GM12878 (cell line): ENCODE results near the gene AQP7. TPM values are rescaled to one million over a fixed set of nuclear protein-coding genes. Genes with fewer than 3 reads are reported as not detected.
A peak's percentile ranks its signal among the peaks of the same experiment; 100 is the strongest.

Experiments used
- ATAC-seq: fragments of 200-7000 bp; cut with Tn5 transposase; 3 replicates; pipeline ENCODE4 v1.9.1; 2020; ENCODE audit warnings: mild to moderate bottlenecking, moderate library complexity
- BruUV-seq: library from RNA; stranded (reverse); fragments of 400-500 nt; replicated peaks from 2 replicates; lab custom pipeline; 2021; lab: Mats Ljungman, UMichigan
- CTCF ChIA-PET: fragments of 300-600 bp; sonication (Branson Sonifier 250); formaldehyde crosslinking; extraction: SDS; loops from one replicate; lab custom pipeline; 2021; ENCODE audit warnings: inconsistent platforms; lab: Yijun Ruan, JAX
- POLR2A ChIA-PET: fragments of 350-600 bp; formaldehyde crosslinking; extraction: SDS; loops from one replicate; lab custom pipeline; 2021; ENCODE audit warnings: inconsistent platforms; lab: Charles Lee
- RAD21 ChIA-PET: fragments of 300-600 bp; sonication (Branson Sonifier 250); formaldehyde crosslinking; loops from one replicate; lab custom pipeline; 2023; ENCODE audit warnings: antibody characterized with exemption; ENCODE audit not compliant: unreplicated experiment; lab: Charles Lee
- SMC1A ChIA-PET: fragments of 300-600 bp; sonication (Branson Sonifier 250); formaldehyde crosslinking; loops from one replicate; lab custom pipeline; 2023; ENCODE audit not compliant: unreplicated experiment, uncharacterized antibody; lab: Charles Lee
- DNase-seq: peaks from one replicate; pipeline ENCODE4 v3.0.0-alpha.2; 2011; ENCODE audit warnings: low read depth, low spot score
- FAIRE-seq: peaks from 3 replicates; lab custom pipeline; 2011; peaks lifted over from hg19 to GRCh38; lab: Jason Lieb, UNC
- H2AFZ ChIP-seq: 2 replicates; pipeline ENCODE4 v1.6.0; 2011; ENCODE audit warnings: low read depth, low read length, control low read depth; ENCODE audit not compliant: control insufficient read depth
- H3K27ac ChIP-seq: 2 replicates; pipeline ENCODE4 v1.5.1; 2011; ENCODE audit warnings: control low read depth; ENCODE audit not compliant: control insufficient read depth, insufficient read depth
- H3K27me3 ChIP-seq, 2 experiments: replicated peaks in 1 of 2; 2 replicates each; pipeline versions ENCODE4 v1.6.0 to v1.6.1; 2011; ENCODE audit warnings: low read length in 1 of 2; ENCODE audit not compliant: control insufficient read depth in 2 of 2, insufficient read depth in 2 of 2
- H3K36me3 ChIP-seq, 2 experiments: 2 replicates each; pipeline ENCODE4 v1.5.1; 2011; ENCODE audit warnings: low read length in 1 of 2; ENCODE audit not compliant: control insufficient read depth in 2 of 2, insufficient read depth in 2 of 2
- H3K4me1 ChIP-seq: 2 replicates; pipeline ENCODE4 v1.6.1; 2011; ENCODE audit warnings: mild to moderate bottlenecking, low read length, moderate library complexity, mixed read lengths; ENCODE audit not compliant: control insufficient read depth, insufficient read depth
- H3K4me2 ChIP-seq: 2 replicates; pipeline ENCODE4 v1.6.0; 2011; ENCODE audit warnings: control low read depth; ENCODE audit not compliant: control insufficient read depth, insufficient read depth
- H3K4me3 ChIP-seq: fragments of 200-600 bp; sonication (generic); 2 replicates; pipeline ENCODE4 v1.5.1; 2016
- H3K79me2 ChIP-seq: 2 replicates; pipeline ENCODE4 v1.6.0; 2011; ENCODE audit warnings: low read length; ENCODE audit not compliant: control insufficient read depth, insufficient read depth
- H3K9ac ChIP-seq: 2 replicates; pipeline ENCODE4 v1.8.0; 2011; ENCODE audit warnings: low read length, control low read depth, mixed read lengths; ENCODE audit not compliant: control insufficient read depth, insufficient read depth
- H3K9me3 ChIP-seq: replicated peaks from 3 replicates; pipeline ENCODE4 v1.5.1; 2011; ENCODE audit warnings: mild to moderate bottlenecking, low read length; ENCODE audit not compliant: control insufficient read depth, insufficient read depth
- H4K20me1 ChIP-seq: 2 replicates; pipeline ENCODE4 v1.6.0; 2011; ENCODE audit not compliant: control insufficient read depth, insufficient read depth
- ASH2L ChIP-seq: fragments of 300-600, 200-600 bp; sonication (generic); IDR thresholded peaks from 2 replicates; pipeline ENCODE4 v1.6.1; 2017; ENCODE audit warnings: low read depth, mild to moderate bottlenecking, borderline replicate concordance
- CEBPB ChIP-seq, 2 experiments: fragments of 150-350 bp in 1 of 2; IDR thresholded peaks; 2 replicates each; pipeline ENCODE4 v1.6.1; 2012 to 2014; ENCODE audit warnings: low read depth in 2 of 2, low read length in 2 of 2, borderline replicate concordance in 1 of 2, inconsistent platforms in 1 of 2
- CREM ChIP-seq: IDR thresholded peaks from 2 replicates; pipeline ENCODE4 v1.6.1; 2014; ENCODE audit warnings: antibody characterized with exemption, low read depth
- FOXK2 ChIP-seq: fragments of 450-650 bp; IDR thresholded peaks from 2 replicates; pipeline ENCODE4 v1.6.1; 2017; ENCODE audit warnings: mild to moderate bottlenecking, moderate library complexity
- HDAC2 ChIP-seq: fragments of 200-600 bp; sonication (generic); IDR thresholded peaks from 2 replicates; pipeline ENCODE4 v1.6.1; 2017
- IKZF2 ChIP-seq, 2 experiments: fragments of 450-650 bp; IDR thresholded peaks; 2 replicates each; pipeline ENCODE4 v1.6.1; 2017; ENCODE audit warnings: mild to moderate bottlenecking in 2 of 2, moderate library complexity in 2 of 2
- MEF2A ChIP-seq: IDR thresholded peaks from 2 replicates; pipeline ENCODE4 v1.6.1; 2011; ENCODE audit warnings: low read depth, mild to moderate bottlenecking, low read length, moderate library complexity; ENCODE audit not compliant: insufficient read depth
- MTA3 ChIP-seq: IDR thresholded peaks from 2 replicates; pipeline ENCODE4 v1.6.1; 2012; ENCODE audit warnings: low read length, inconsistent platforms, borderline replicate concordance
- MYC ChIP-seq: IDR thresholded peaks from 2 replicates; pipeline ENCODE4 v1.6.1; 2011; ENCODE audit warnings: mild to moderate bottlenecking, low read length, moderate library complexity, inconsistent platforms; ENCODE audit not compliant: insufficient read depth, insufficient replicate concordance, insufficient read length, severe bottlenecking
- NKRF ChIP-seq: fragments of 450-650 bp; conservative IDR thresholded peaks from 2 replicates; pipeline ENCODE4 v1.6.1; 2017; ENCODE audit warnings: mild to moderate bottlenecking, moderate library complexity
- PAX5 ChIP-seq: IDR thresholded peaks from 2 replicates; pipeline ENCODE4 v1.6.1; 2011; ENCODE audit warnings: low read depth, low read length, borderline replicate concordance
- TAF1 ChIP-seq: IDR thresholded peaks from 2 replicates; pipeline ENCODE4 v1.6.1; 2011; ENCODE audit warnings: mild to moderate bottlenecking, low read depth, low read length, borderline replicate concordance
- USF1 ChIP-seq: IDR thresholded peaks from 2 replicates; pipeline ENCODE4 v1.6.1; 2011; ENCODE audit warnings: borderline replicate concordance, low read depth, mild to moderate bottlenecking, moderate library complexity, mixed read lengths, low read length; ENCODE audit not compliant: insufficient read depth; ENCODE audit errors: extremely low read length
- ZSCAN29 ChIP-seq: fragments of 450-650 bp; IDR thresholded peaks from 2 replicates; pipeline ENCODE4 v1.6.1; 2017; ENCODE audit warnings: mild to moderate bottlenecking, moderate library complexity
- WGBS: methylation state at CpG from one replicate; pipeline ENCODE4 v1.1.6; 2016; ENCODE audit warnings: low lambda C conversion rate; ENCODE audit not compliant: insufficient replicate concordance, insufficient coverage; ENCODE audit errors: missing lambda C conversion rate; 5-methylcytosine and 5-hydroxymethylcytosine counted together
- in situ Hi-C: fragments of 300-500 bp; cut with MboI; formaldehyde crosslinking; loops from 9 replicates; pipeline ENCODE4 v1.14.3; 2018; ENCODE audit warnings: mixed read lengths
- intact Hi-C: fragments of 100-400 bp; cut with micrococcal nuclease; formaldehyde crosslinking; loops from one replicate; pipeline ENCODE4 v1.14.2; 2022; ENCODE audit not compliant: unreplicated experiment
- polyA plus RNA-seq, 11 experiments: library from polyadenylated mRNA; depleted of rRNA in 4 of 11; unstranded in 6 of 11; stranded (reverse) in 5 of 11; fragments of >200 nt; fragmentation: Nextera tagmentation in 4 of 11; fragmentation: Illumina TruSeq in 1 of 11; extraction: Ambion mirVana in 4 of 11; extraction: Trizol in 1 of 11; gene quantifications; 1 replicate in 1 of 11; 2 replicates in 10 of 11; pipeline versions ENCODE4 v1.2.1 to v1.2.3, GENCODE V29; 2011 to 2016; ENCODE audit warnings: inconsistent platforms in 2 of 11, missing spikeins in 2 of 11, low read depth in 1 of 11
- total RNA-seq, 4 experiments: library from RNA; depleted of rRNA in 3 of 4; stranded (reverse); fragments of >200 nt in 3 of 4; fragmentation: Illumina TruSeq in 1 of 4; extraction: Trizol in 1 of 4; gene quantifications; 2 replicates each; pipeline versions ENCODE4 v1.2.1 to v1.2.3, GENCODE V29; 2013 to 2021

Gene AQP7
- total and polyA plus RNA-seq, 10 of the 15 experiments (the other 5 are each of a cell fraction or from before 2014, with no cell fraction given): 0.04 to 0.18 (median 0.04) TPM; not detected in 7

DNA sequence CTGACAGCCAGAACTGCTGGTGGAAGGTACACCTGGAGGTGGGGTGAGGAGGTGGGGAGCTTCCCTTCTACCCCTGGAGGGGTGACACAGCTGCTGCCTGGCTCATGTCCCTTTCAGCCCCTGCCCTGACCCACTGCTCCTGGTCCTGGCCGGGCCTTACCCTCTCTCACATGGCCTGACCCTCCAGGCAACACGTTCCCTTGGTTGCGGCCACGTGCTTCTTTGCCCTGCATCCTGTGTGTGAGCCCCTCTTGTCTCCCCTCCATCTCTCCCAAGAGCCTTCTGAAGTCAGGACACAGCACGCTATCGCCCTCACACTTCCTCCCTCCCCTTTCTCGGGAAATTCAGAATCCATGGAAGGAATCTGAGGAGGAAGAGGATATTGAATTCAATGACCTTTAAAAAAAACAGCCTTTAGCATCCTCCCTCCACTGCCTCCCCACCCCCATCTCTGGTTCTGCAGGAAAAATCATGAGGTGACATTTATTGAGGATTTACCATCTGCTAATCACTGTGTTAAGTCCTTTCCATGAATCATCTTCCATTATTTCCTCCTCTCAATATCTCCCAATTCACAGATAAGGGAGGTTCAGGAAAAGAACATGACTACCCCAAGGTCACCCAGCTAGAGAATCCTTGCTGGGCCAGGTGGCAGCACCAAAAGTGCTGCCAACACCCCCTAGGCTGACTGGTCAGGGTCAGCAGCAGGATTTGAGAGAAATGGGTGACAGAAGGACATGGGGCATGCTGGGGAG lies 36.7 kb upstream of the AQP7 start (continued):
- no peak for TF ChIP-seq MTA3
- TF ChIP-seq MYC: no peak

- Histone ChIP-seq H3K79me2 (no peaks in the 10 kb centered on the region), H3K27me3 (peaks cover 5 to 6% of the 10 kb centered on the region in 2 experiments), H4K20me1 (no peaks in the 10 kb centered on the region), H3K4me1 (no peaks in the 10 kb centered on the region; the same call in 1 of the 2 replicates), H3K4me3 (no peak overlapping the region), H2AFZ (no peak overlapping the region), H3K9ac (no peak overlapping the region), H3K36me3 (no peaks in the 10 kb centered on the region), H3K27ac (no peak overlapping the region), H3K9me3 (no peaks in the 10 kb centered on the region), H3K4me2 (no peak overlapping the region)
- ChIA-PET RAD21 (interaction anchor here (0.6 to 1.5 kb wide), 2 partner anchors 8 to 15 kb away, joined by 3 to 4 read pairs; no protein-coding TSS in a partner anchor), POLR2A (no interaction called here), CTCF (interaction anchor here (0.9 to 1.3 kb wide), 4 partner anchors 15 to 35 kb away, joined by 3 to 6 read pairs (median 4); no protein-coding TSS in a partner anchor), SMC1A (interaction anchor here (0.9 to 1.1 kb wide), 2 partner anchors 30 to 33 kb away, joined by 3 read pairs; no protein-coding TSS in a partner anchor)
- FAIRE-seq (no peak), ATAC-seq (peak; percentile 37; the same call in 1 of the 3 replicates), DNase-seq (no peak)
- 0% methylated on average over 1 of the region's 1 CpG for WGBS
- in situ Hi-C loops: no loop called here
- intact Hi-C loops: no loop called here
- no TSS peak for BruUV-seq
- TF ChIP-seq MEF2A: no peak
- TF ChIP-seq ZSCAN29: no peak
- no peak for TF ChIP-seq TAF1
- no peak for TF ChIP-seq IKZF2 (IDR thresholded peaks at IDR 0.05)
- no peak for TF ChIP-seq PAX5
- TF ChIP-seq FOXK2: no peak
- TF ChIP-seq CEBPB (IDR thresholded peaks at IDR 0.05; ENCODE audit: borderline replicate concordance in 1 of 2, low read depth in 2 of 2, low read length in 2 of 2): no peak
- no peak for TF ChIP-seq MTA3
- TF ChIP-seq CREM: no peak
- no peak for TF ChIP-seq NKRF
- TF ChIP-seq ASH2L: no peak
- no peak for TF ChIP-seq HDAC2
- TF ChIP-seq USF1: no peak
Measured at GRCh38 chr9:33437898-33438297, 35.5 kb upstream of the AQP7 start.
